Measurements from ENCODE around the gene NR2F1-AS1. TPM values are rescaled to one million over a fixed set of nuclear protein-coding genes. Genes with fewer than 3 reads are reported as not detected.
A peak's percentile ranks its signal among the peaks of the same experiment; 100 is the strongest.

NR2F1-AS1 gene
- total and polyA plus RNA-seq, 2 of the 4 experiments (the other 2 are of a cell fraction): 12.5 to 12.8 TPM

- WGBS, 2 experiments (ENCODE audit: extremely low coverage in 2 of 2, insufficient read length in 1 of 2): no CpG with 5 or more reads among the region's 2 CpGs
- TF ChIP-seq BHLHE40 (IDR thresholded peaks at IDR 0.05; ENCODE audit: low read depth, low read length): no peak
- TF ChIP-seq MAZ (IDR thresholded peaks at IDR 0.05; ENCODE audit: borderline replicate concordance, low read depth, low read length): no peak
- no peak for TF ChIP-seq SMC3 (IDR thresholded peaks at IDR 0.05; ENCODE audit: low read depth, low read length)
- no peak for TF ChIP-seq MXI1 (IDR thresholded peaks at IDR 0.05; ENCODE audit: borderline replicate concordance, low read depth, low read length)
- TF ChIP-seq FOS (IDR thresholded peaks at IDR 0.05; ENCODE audit: low read depth, low read length): no peak
- TF ChIP-seq POLR2A (IDR thresholded peaks at IDR 0.05; ENCODE audit: low read depth, low read length): no peak
- TF ChIP-seq MAFK (IDR thresholded peaks at IDR 0.05; ENCODE audit: low read depth, low read length): no peak
- no peak for TF ChIP-seq USF2 (IDR thresholded peaks at IDR 0.05; ENCODE audit: low read depth, low read length)
- no peak for TF ChIP-seq ELK1 (IDR thresholded peaks at IDR 0.05; ENCODE audit: borderline replicate concordance, low read depth, low read length)
- no peak for TF ChIP-seq RCOR1 (IDR thresholded peaks at IDR 0.05; ENCODE audit: insufficient replicate concordance, low read length)
- TF ChIP-seq CHD1 (IDR thresholded peaks at IDR 0.05; ENCODE audit: low read depth, low read length): no peak
- TF ChIP-seq RAD21 (IDR thresholded peaks at IDR 0.05; ENCODE audit: low read length): no peak
- H3K9ac ChIP-seq (ENCODE audit: low read depth, low read length): no peak overlapping the region
- ChIA-PET POLR2A (ENCODE audit: unreplicated experiment) (no interaction called here), CTCF (interaction anchor here (0.7 to 1.4 kb wide), 2 partner anchors 22 to 277 kb away, joined by 3 read pairs; no protein-coding TSS in a partner anchor)
- intact Hi-C loops (cut with micrococcal nuclease) (no loop called here), in situ Hi-C loops (cut with MboI; ENCODE audit: low sequenced_read_pairs) (no loop called here), dilution Hi-C loops (cut with HindIII; ENCODE audit: low sequenced_read_pairs, unreplicated experiment) (no loop called here)
- no peak overlapping the region for H3K14ac ChIP-seq (replicated peaks; ENCODE audit: low read depth, low read length)
- H4K91ac ChIP-seq (ENCODE audit: insufficient read depth, low read depth, low read length): no peak overlapping the region
- DNase-seq (peak; percentile 66), ATAC-seq (ENCODE audit: low read depth) (peak; percentile 49)
- no peak overlapping the region for H2BK20ac ChIP-seq (ENCODE audit: low read depth, low read length)
- H2BK15ac ChIP-seq (ENCODE audit: low read depth, low read length): no peak overlapping the region
- no peak overlapping the region for H4K5ac ChIP-seq (ENCODE audit: low read depth, low read length)
- H2BK120ac ChIP-seq (ENCODE audit: low read depth, low read length): no peak overlapping the region
- no peak overlapping the region for H3K18ac ChIP-seq (ENCODE audit: low read depth, low read length)
- no peaks in the 10 kb centered on the region for H3K4me1 ChIP-seq (ENCODE audit: control insufficient read depth, insufficient read depth, low read length)
- H3K36me3 ChIP-seq (ENCODE audit: control insufficient read depth, insufficient read depth, low read length): no peaks in the 10 kb centered on the region
- no peak overlapping the region for H4K8ac ChIP-seq (ENCODE audit: low read depth in 2 of 2, low read length in 2 of 2)
- no TSS peak for BruUV-seq (replicated peaks)
- no peak overlapping the region for H3K4ac ChIP-seq (ENCODE audit: low read depth, low read length)
- H3K9me1 ChIP-seq (ENCODE audit: insufficient read depth, low read length): no peaks in the 10 kb centered on the region
- no peak overlapping the region for H2AFZ ChIP-seq (replicated peaks; ENCODE audit: low read length, poor library complexity)
- no peak overlapping the region for H3K4me2 ChIP-seq (ENCODE audit: low read depth, low read length)
- no peaks in the 10 kb centered on the region for H3K79me1 ChIP-seq (ENCODE audit: low read depth in 1 of 2, low read length in 2 of 2)
- H2AK9ac ChIP-seq (replicated peaks; ENCODE audit: low read depth, low read length, poor library complexity): no peak overlapping the region
- H3K27ac ChIP-seq (ENCODE audit: insufficient read depth, low read length): no peak overlapping the region
- H3K23ac ChIP-seq (ENCODE audit: low read depth, low read length): no peak overlapping the region
- H3K27me3 ChIP-seq (ENCODE audit: control insufficient read depth, insufficient read depth, low read length): no peaks in the 10 kb centered on the region
- H2BK5ac ChIP-seq (ENCODE audit: low read depth, low read length, poor library complexity, severe bottlenecking): no peak overlapping the region
- H2AK5ac ChIP-seq (ENCODE audit: low read depth, low read length): no peak overlapping the region
- H4K20me1 ChIP-seq (ENCODE audit: insufficient read depth, low read length): no peaks in the 10 kb centered on the region
- no peak overlapping the region for H3K56ac ChIP-seq (ENCODE audit: extremely low read depth, insufficient read depth, low read length)
- H3K9me3 ChIP-seq (ENCODE audit: control insufficient read depth, insufficient read depth, low read length): no peaks in the 10 kb centered on the region
- H3K4me3 ChIP-seq (ENCODE audit: insufficient read depth, low read depth, low read length): no peak overlapping the region
These were observed 195.4 kb downstream of the NR2F1-AS1 start for GRCh38 chr5:93385655-93386054.

All from IMR-90 (cell line).